ENCODE data around the gene LILRB1. TPM values are rescaled to one million over a fixed set of nuclear protein-coding genes. Genes with fewer than 3 reads are reported as not detected.

LILRB1 gene
- total RNA-seq, 2 donors from 2014 or later: 7.9 to 10.0 TPM

DNA sequence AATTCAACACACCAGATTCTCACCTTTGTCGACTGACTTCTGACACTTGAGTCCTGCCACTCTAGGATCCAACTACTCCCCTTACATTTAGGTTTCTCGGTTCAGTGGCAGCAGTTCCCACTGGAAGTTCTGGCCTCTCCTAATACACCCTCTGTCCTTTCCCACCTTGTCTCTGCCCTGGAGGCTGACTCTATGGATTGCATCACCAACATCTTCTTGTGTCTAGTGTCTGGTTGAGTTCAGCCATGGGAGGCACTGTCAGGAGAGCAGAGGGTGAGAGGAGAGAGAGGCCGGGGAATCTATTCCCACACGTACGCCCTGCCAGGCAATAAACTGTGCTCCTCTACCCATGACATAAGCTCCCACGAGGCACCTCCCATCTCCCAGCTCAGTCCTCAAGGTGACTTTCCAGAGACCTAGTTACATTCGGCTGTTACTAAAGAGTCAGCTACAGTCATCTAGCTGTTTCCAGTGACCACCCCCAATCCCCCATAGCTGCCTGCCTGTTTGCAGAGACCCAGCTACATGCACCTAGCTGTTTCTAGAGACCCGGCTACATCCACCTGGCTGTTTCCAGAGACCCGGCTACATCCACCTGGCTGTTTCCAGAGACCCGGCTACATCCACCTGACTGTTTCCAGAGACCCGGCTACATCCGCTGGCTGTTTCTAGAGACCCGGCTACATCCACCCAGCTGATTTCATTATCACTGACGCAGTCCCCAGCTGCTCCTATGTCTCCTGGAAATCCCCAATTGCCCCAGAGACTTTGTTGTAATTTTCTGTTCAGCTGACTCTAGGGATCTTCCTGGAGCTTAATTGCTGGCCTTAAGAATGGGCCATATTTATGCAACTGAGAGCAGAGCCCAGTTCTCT, 24.4 kb downstream of the LILRB1 start:
- H3K4me1 ChIP-seq (ENCODE audit: control insufficient read depth in 1 of 2, low read depth in 2 of 2): no peaks in the 10 kb centered on the region
- H3K36me3 ChIP-seq: no peaks in the 10 kb centered on the region
- H3K4me3 ChIP-seq: no peak overlapping the region
- DNase-seq (ENCODE audit: low spot score): no peak
- H3K27me3 ChIP-seq (replicated peaks; ENCODE audit: insufficient read depth): no peaks in the 10 kb centered on the region
- TF ChIP-seq, protein P1, sequence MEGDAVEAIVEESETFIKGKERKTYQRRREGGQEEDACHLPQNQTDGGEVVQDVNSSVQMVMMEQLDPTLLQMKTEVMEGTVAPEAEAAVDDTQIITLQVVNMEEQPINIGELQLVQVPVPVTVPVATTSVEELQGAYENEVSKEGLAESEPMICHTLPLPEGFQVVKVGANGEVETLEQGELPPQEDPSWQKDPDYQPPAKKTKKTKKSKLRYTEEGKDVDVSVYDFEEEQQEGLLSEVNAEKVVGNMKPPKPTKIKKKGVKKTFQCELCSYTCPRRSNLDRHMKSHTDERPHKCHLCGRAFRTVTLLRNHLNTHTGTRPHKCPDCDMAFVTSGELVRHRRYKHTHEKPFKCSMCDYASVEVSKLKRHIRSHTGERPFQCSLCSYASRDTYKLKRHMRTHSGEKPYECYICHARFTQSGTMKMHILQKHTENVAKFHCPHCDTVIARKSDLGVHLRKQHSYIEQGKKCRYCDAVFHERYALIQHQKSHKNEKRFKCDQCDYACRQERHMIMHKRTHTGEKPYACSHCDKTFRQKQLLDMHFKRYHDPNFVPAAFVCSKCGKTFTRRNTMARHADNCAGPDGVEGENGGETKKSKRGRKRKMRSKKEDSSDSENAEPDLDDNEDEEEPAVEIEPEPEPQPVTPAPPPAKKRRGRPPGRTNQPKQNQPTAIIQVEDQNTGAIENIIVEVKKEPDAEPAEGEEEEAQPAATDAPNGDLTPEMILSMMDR (IDR thresholded peaks at IDR 0.05): no peak
- H3K9me3 ChIP-seq: no peaks in the 10 kb centered on the region
- no peak for ATAC-seq (ENCODE audit: insufficient number of reproducible peaks, low FRiP score, low read depth)
- H3K27ac ChIP-seq: no peak overlapping the region

DNA sequence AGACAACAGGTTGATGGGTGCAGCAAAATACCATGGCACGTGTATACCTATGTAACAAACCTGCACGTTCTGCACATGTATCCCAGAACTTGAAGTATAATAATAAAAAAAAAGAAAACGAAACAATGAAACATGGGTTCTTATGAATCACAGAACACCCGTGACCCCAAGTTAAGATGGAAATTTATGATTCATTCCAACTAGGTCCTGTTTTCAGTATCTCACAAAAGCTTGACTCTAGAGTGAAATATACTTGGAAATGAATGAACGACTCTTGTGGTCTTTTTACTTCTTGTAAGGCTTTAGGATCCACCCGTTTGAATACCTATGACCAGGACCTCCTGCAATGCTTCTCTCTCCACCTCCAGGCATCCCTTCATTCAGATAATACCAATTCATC, 29.0 kb downstream of the LILRB1 start:
- ATAC-seq (ENCODE audit: insufficient number of reproducible peaks, low FRiP score, low read depth) (no peak), DNase-seq (ENCODE audit: low spot score) (no peak)
- H3K9me3 ChIP-seq: no peaks in the 10 kb centered on the region
- H3K4me3 ChIP-seq: no peak overlapping the region
- no peaks in the 10 kb centered on the region for H3K36me3 ChIP-seq
- H3K4me1 ChIP-seq (ENCODE audit: control insufficient read depth in 1 of 2, low read depth in 2 of 2): no peaks in the 10 kb centered on the region
- TF ChIP-seq, protein P1 (IDR thresholded peaks at IDR 0.05): no peak
- no peaks in the 10 kb centered on the region for H3K27me3 ChIP-seq (replicated peaks; ENCODE audit: insufficient read depth)
- no peak overlapping the region for H3K27ac ChIP-seq

DNA sequence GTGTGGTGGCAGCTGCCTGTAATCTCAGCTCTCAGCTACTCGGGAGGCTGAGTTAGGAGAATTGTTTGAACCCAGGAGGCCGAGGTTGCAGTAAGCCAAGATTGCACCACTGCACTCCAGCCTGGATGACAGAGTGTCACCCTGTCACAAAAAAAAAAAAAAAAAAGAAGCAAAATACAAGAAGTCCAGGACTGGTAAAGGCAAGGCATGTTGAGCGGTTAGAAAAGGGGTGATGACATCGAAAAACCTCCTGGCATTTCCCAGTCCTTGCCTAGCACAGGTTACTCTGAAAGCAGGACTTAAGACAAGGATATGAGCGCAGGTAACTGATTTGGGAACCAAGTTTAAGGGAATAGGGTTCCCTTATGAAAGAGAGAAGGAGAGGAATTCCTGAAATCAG, 30.0 kb downstream of the LILRB1 start:
- Histone ChIP-seq H3K36me3 (no peaks in the 10 kb centered on the region), H3K4me3 (no peak overlapping the region), H3K4me1 (ENCODE audit: control insufficient read depth in 1 of 2, low read depth in 2 of 2) (no peaks in the 10 kb centered on the region), H3K9me3 (no peaks in the 10 kb centered on the region), H3K27me3 (replicated peaks; ENCODE audit: insufficient read depth) (no peaks in the 10 kb centered on the region), H3K27ac (no peak overlapping the region)
- TF ChIP-seq, protein P1 (IDR thresholded peaks at IDR 0.05): no peak
- no peak for ATAC-seq (ENCODE audit: insufficient number of reproducible peaks, low FRiP score, low read depth)
- DNase-seq (ENCODE audit: low spot score): no peak

DNA sequence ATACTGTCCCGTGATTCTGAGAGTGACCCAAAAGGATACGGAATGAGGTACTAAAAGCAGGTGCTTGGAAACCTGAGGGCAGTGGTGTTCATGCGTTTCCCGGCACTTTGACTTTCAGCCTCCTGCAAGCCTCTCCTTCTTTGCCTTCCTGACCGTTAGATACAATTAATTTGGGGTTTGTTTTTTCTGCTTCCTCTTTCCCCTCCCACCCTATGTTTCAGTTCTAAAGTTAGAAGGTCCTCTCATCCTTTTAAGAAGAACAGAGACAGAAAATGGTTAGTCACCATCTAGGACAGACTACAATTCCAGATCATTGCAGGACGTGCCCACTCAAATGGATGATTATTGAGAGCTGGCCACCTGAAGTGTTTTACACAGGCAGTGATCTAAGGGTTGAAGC, 30.7 kb downstream of the LILRB1 start:
- no peak overlapping the region for H3K27ac ChIP-seq
- no peak overlapping the region for H3K4me3 ChIP-seq
- H3K27me3 ChIP-seq (replicated peaks; ENCODE audit: insufficient read depth): no peaks in the 10 kb centered on the region
- DNase-seq (ENCODE audit: low spot score): no peak
- no peaks in the 10 kb centered on the region for H3K36me3 ChIP-seq
- H3K4me1 ChIP-seq (ENCODE audit: control insufficient read depth in 1 of 2, low read depth in 2 of 2): no peaks in the 10 kb centered on the region
- H3K9me3 ChIP-seq: no peaks in the 10 kb centered on the region
- ATAC-seq (ENCODE audit: insufficient number of reproducible peaks, low FRiP score, low read depth): no peak
- TF ChIP-seq, protein P1 (IDR thresholded peaks at IDR 0.05): no peak

DNA sequence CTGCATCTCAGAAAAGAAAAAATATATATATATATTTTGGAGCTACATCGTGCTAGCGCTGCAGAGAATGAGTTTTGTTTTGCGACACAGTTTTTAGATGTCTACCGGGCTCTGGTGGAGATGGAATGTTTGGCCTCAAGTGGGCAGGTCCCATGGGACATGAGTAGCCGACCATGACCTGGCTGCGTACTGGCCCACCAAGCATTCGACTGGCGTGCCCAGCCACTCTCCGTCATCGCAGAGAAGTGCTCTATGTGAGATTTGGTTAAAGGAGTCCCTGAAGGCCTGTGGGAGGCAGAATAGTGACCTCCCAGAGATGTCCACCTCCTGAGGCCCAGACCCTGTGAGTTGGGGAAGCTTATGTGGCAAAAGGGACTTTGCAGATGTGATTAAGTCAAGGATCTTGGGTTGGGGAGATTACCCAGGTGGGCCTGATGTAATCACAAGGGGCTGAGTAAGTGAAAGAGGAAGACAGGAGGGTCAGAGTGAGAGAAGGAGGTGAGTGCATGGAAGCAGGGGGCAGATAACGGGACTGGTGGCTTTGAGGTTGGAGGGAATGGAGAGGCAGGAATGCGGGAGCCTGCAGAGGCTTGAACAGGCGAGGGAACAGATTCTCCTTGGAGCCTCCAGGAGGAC, 31.7 kb downstream of the LILRB1 start:
- Histone ChIP-seq H3K4me3 (no peak overlapping the region), H3K36me3 (no peaks in the 10 kb centered on the region), H3K27ac (no peak overlapping the region), H3K27me3 (replicated peaks; ENCODE audit: insufficient read depth) (no peaks in the 10 kb centered on the region), H3K4me1 (ENCODE audit: control insufficient read depth in 1 of 2, low read depth in 2 of 2) (no peaks in the 10 kb centered on the region), H3K9me3 (no peaks in the 10 kb centered on the region)
- no peak for ATAC-seq (ENCODE audit: insufficient number of reproducible peaks, low FRiP score, low read depth)
- DNase-seq (ENCODE audit: low spot score): no peak
- TF ChIP-seq, protein P1 (IDR thresholded peaks at IDR 0.05): no peak
